ENCODE data around the gene WDR70. TPM values are rescaled to one million over a fixed set of nuclear protein-coding genes. Genes with fewer than 3 reads are reported as not detected.

Gene WDR70
- total RNA-seq, 4 donors from 2014 or later: 25.3 to 122 (median 48.8) TPM

DNA sequence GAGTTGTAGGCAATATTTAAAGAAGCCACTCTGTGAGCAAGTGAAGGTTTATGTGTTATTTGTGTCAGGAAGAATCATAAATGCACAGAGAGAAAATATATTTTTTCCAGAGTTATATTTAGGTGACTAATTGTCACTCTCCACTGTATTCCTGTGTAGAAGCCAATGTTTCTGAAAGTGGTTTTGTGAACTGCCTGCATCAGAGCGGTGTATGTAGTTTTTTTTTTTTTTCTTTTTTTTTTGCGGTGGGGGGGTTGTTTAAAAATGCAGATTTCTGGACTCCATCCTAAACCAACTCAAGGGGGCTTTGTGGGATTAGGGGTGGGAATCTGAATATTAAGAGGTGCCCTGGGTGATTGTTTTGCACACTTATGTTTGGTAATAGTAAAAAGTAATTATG, 357.3 kb downstream of the WDR70 start:
- Histone ChIP-seq H3K27ac (no peak overlapping the region), H3K36me3 (no peaks in the 10 kb centered on the region), H3K4me1 (peaks cover 0 to 6% of the 10 kb centered on the region in 2 donors), H3K9me3 (no peaks in the 10 kb centered on the region), H3K4me3 (no peak overlapping the region), H3K27me3 (no peaks in the 10 kb centered on the region)
- no peak for DNase-seq
- TF ChIP-seq POLR2A (IDR thresholded peaks at IDR 0.05): no peak
- TF ChIP-seq, protein P1, sequence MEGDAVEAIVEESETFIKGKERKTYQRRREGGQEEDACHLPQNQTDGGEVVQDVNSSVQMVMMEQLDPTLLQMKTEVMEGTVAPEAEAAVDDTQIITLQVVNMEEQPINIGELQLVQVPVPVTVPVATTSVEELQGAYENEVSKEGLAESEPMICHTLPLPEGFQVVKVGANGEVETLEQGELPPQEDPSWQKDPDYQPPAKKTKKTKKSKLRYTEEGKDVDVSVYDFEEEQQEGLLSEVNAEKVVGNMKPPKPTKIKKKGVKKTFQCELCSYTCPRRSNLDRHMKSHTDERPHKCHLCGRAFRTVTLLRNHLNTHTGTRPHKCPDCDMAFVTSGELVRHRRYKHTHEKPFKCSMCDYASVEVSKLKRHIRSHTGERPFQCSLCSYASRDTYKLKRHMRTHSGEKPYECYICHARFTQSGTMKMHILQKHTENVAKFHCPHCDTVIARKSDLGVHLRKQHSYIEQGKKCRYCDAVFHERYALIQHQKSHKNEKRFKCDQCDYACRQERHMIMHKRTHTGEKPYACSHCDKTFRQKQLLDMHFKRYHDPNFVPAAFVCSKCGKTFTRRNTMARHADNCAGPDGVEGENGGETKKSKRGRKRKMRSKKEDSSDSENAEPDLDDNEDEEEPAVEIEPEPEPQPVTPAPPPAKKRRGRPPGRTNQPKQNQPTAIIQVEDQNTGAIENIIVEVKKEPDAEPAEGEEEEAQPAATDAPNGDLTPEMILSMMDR (IDR thresholded peaks at IDR 0.05): no peak
- intact Hi-C loops (cut with DNase I; ENCODE audit: low total_unique reads): no loop called here

DNA sequence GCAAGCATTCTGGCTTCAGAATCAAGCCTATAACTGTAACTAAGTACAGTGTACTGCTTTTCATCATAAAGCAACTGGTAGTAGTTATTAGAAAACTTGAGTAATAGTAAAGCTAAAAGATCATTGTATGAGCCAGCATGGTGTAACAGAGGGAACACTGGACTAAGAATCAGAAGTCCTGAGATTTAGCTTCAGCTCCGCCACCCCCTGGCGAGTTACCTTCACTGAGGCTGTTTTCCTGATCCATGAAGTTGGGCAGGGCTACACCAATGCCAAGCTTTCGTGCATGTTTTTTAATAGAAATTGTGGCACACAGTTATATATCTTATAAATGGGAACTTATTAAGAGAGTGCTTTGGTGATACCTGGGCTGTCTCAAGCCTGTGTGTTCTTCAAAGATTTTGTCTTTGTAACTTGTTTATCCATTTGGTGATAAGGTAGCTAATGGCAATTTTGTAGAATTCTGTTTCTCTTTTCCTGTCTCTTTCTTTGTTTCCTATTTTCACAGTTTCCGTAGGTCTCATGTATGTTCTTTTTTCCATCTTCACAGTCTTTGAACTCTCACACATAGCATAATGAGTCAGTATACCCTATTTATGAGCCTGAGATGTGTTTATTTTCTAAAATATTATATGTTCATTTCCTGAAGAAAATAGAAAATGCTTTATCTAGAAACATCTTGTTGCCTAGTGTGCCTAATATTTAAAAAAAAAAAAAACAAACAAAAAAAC, 358.4 kb downstream of the WDR70 start:
- Histone ChIP-seq H3K36me3 (no peaks in the 10 kb centered on the region), H3K4me1 (peaks cover 0 to 6% of the 10 kb centered on the region in 2 donors), H3K9me3 (no peaks in the 10 kb centered on the region), H3K4me3 (no peak overlapping the region), H3K27me3 (no peaks in the 10 kb centered on the region), H3K27ac (peak overlapping the region; percentile 53 to 55)
- no peak for DNase-seq
- intact Hi-C loops (cut with DNase I; ENCODE audit: low total_unique reads): no loop called here
- no peak for TF ChIP-seq POLR2A (IDR thresholded peaks at IDR 0.05)
- TF ChIP-seq, protein P1 (IDR thresholded peaks at IDR 0.05): no peak

GRCh38 chr5:37738057-37738691, 359.1 kb downstream of the WDR70 start:
- TF ChIP-seq, protein P1 (IDR thresholded peaks at IDR 0.05): no peak
- no peak for TF ChIP-seq POLR2A (IDR thresholded peaks at IDR 0.05)
- Histone ChIP-seq H3K27me3 (no peaks in the 10 kb centered on the region), H3K27ac (peak overlapping the region; percentile 53 to 55), H3K9me3 (no peaks in the 10 kb centered on the region), H3K4me1 (peaks cover 0 to 6% of the 10 kb centered on the region in 2 donors), H3K36me3 (no peaks in the 10 kb centered on the region), H3K4me3 (no peak overlapping the region)
- intact Hi-C loops (cut with DNase I; ENCODE audit: low total_unique reads): no loop called here
- peak in 1 of 2 donors; percentile 24 for DNase-seq

DNA sequence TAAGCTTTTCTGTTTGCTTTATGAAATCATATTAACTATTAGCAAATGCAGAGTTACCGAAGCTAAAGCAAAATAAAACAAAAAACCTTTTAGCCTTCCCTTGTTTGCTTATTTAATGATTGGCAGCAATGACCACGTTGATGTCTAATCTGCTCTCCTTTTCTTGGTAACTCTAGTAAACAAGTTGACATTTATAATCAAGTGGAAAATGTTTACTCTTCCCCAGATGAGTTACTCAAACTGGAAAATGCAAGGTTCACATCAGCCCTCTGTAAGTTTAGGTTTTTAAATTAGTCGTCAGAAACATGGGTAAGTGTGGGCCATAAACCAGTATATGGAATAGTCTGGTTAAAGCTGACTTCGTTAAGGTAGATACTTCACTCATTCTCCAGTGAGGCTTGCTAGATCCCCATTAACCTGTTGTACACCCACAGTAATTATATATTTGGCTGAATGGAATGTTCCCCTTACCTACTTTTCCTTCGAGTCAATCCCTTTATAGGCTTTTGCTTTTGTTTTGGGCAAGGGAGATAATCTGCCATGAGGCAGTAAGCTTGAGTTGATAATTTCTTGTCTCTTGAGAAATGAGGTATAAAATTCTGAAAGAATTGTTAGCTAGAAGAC, 359.9 kb downstream of the WDR70 start:
- no peak for DNase-seq

More for the DNA sequence above, 359.9 kb downstream of the WDR70 start:
- intact Hi-C loops (cut with DNase I; ENCODE audit: low total_unique reads): no loop called here
- Histone ChIP-seq H3K4me3 (no peak overlapping the region), H3K36me3 (no peaks in the 10 kb centered on the region), H3K4me1 (peaks cover 0 to 6% of the 10 kb centered on the region in 2 donors), H3K9me3 (no peaks in the 10 kb centered on the region), H3K27ac (peak overlapping the region; percentile 53 to 55), H3K27me3 (no peaks in the 10 kb centered on the region)
- TF ChIP-seq POLR2A (IDR thresholded peaks at IDR 0.05): no peak
- TF ChIP-seq, protein P1 (IDR thresholded peaks at IDR 0.05): no peak

Data from uterus (tissue), 4 donors.